DND-41 (cell line): ENCODE measurements around the gene MUC22.

Experiments used
- CTCF ChIP-seq: IDR thresholded peaks from 2 replicates; pipeline ENCODE4 v1.5.1; 2012; ENCODE audit warnings: borderline replicate concordance, low read length, moderate library complexity, mild to moderate bottlenecking; ENCODE audit not compliant: poor library complexity, severe bottlenecking; ENCODE audit errors: extremely low read depth
- EZH2 ChIP-seq: IDR thresholded peaks from 3 replicates; pipeline ENCODE4 v1.6.1; 2012; ENCODE audit warnings: borderline replicate concordance, low read depth, mild to moderate bottlenecking, moderate library complexity, low read length, inconsistent platforms; ENCODE audit not compliant: severe bottlenecking

GRCh38 chr6:31075528-31075927 lies 65.3 kb downstream of the MUC22 start:
- TF ChIP-seq EZH2, result no peak
- TF ChIP-seq CTCF, result no peak
